Ascending aorta (tissue), 2 donors: ENCODE measurements around the gene FBXW10B. TPM values are rescaled to one million over a fixed set of nuclear protein-coding genes. Genes with fewer than 3 reads are reported as not detected.
"Not testable (repeated sequence)": the region's sequence is repeated elsewhere in the genome, so short reads cannot be mapped to it uniquely, and the experiment has no call there.

ENCODE experiments used
- DNase-seq, 2 donors: peaks; one replicate each; pipeline ENCODE4 v3.0.0-alpha.2; 2019; ENCODE audit warnings: low spot score in 2 of 2
- H3K27ac ChIP-seq, 2 donors: fragments of 200-600 bp; sonication (generic); one replicate each; pipeline ENCODE4 v1.5.1; 2016 to 2017; ENCODE audit warnings: mild to moderate bottlenecking in 1 of 2
- H3K27me3 ChIP-seq: fragments of 200-600 bp; sonication (generic); one replicate; pipeline ENCODE4 v1.5.1; 2017
- H3K36me3 ChIP-seq, 2 donors: fragments of 200-600 bp; sonication (generic); one replicate each; pipeline ENCODE4 v1.5.1; 2016
- H3K4me1 ChIP-seq, 2 donors: fragments of 200-600 bp; sonication (generic); one replicate each; pipeline ENCODE4 v1.5.1; 2016 to 2017; ENCODE audit warnings: mild to moderate bottlenecking in 1 of 2
- H3K4me3 ChIP-seq, 2 donors: fragments of 200-600 bp; sonication (generic); one replicate each; pipeline ENCODE4 v1.5.1; 2016 to 2017; ENCODE audit warnings: mild to moderate bottlenecking in 1 of 2
- H3K9me3 ChIP-seq, 2 donors: fragments of 200-600 bp; sonication (generic); one replicate each; pipeline ENCODE4 v1.5.1; 2016
- CTCF ChIP-seq, 3 experiments: fragments of 200-600 bp in 2 of 3; fragments of 450-650 bp in 1 of 3; sonication (generic) in 2 of 3; IDR thresholded peaks; one replicate each; pipeline ENCODE4 v1.5.1; 2016 to 2019; ENCODE audit warnings: antibody characterized with exemption in 3 of 3, mild to moderate bottlenecking in 1 of 3, moderate library complexity in 1 of 3
- intact Hi-C: fragments of 100-400 bp; cut with DNase I; formaldehyde crosslinking; loops from one replicate; pipeline ENCODE4 v1.15.1; 2023
- total RNA-seq: library from RNA; depleted of rRNA; stranded (reverse); fragments of >200 nt; gene quantifications from one replicate; pipeline ENCODE4 v1.1.0, GENCODE V29; 2016

The FBXW10B gene
- total RNA-seq, 1 donor from 2014 or later: not detected

DNA sequence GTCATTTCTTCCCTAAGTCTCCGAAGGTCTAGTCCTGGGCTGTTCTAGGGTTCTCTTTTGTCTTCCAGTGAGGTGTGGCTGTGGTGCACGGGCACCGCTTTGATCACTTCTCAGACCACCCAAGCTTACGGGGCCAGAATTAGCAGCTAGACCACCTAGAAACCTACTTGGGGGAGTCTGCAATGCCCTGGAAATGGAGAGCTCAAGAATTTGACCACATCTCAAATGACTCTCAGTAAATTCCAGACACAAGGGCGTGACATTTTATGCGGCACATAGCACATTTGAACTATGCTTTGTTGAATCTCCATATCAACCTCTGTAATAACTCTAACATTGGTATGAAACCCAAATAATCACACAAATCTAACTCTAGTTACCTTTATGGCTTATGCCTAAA is 39.7 kb upstream of the FBXW10B start:
- Histone ChIP-seq H3K27ac (no peak overlapping the region), H3K9me3 (no peaks in the 10 kb centered on the region), H3K36me3 (no peaks in the 10 kb centered on the region), H3K4me1 (no peaks in the 10 kb centered on the region), H3K4me3 (no peak overlapping the region), H3K27me3 (no peaks in the 10 kb centered on the region)
- intact Hi-C loops: no loop called here
- TF ChIP-seq CTCF (IDR thresholded peaks at IDR 0.05): no peak
- DNase-seq: no peak

- no peak for TF ChIP-seq CTCF (IDR thresholded peaks at IDR 0.05)
- intact Hi-C loops: no loop called here
- DNase-seq: no peak
These were observed 38.8 kb upstream of the FBXW10B start for GRCh38 chr17:15658296-15658695.

GRCh38 chr17:15657868-15658267 is 38.4 kb upstream of the FBXW10B start:
- no peak for TF ChIP-seq CTCF (IDR thresholded peaks at IDR 0.05)
- DNase-seq: no peak
- Histone ChIP-seq H3K27me3 (no peaks in the 10 kb centered on the region), H3K9me3 (no peaks in the 10 kb centered on the region), H3K27ac (no peak overlapping the region), H3K4me3 (no peak overlapping the region), H3K36me3 (no peaks in the 10 kb centered on the region), H3K4me1 (no peaks in the 10 kb centered on the region)
- intact Hi-C loops: no loop called here

More at GRCh38 chr17:15658296-15658695, 38.8 kb upstream of the FBXW10B start:
- H3K27ac ChIP-seq: no peak overlapping the region
- no peaks in the 10 kb centered on the region for H3K4me1 ChIP-seq
- H3K27me3 ChIP-seq: no peaks in the 10 kb centered on the region
- no peaks in the 10 kb centered on the region for H3K36me3 ChIP-seq
- H3K9me3 ChIP-seq: no peaks in the 10 kb centered on the region
- no peak overlapping the region for H3K4me3 ChIP-seq

DNA sequence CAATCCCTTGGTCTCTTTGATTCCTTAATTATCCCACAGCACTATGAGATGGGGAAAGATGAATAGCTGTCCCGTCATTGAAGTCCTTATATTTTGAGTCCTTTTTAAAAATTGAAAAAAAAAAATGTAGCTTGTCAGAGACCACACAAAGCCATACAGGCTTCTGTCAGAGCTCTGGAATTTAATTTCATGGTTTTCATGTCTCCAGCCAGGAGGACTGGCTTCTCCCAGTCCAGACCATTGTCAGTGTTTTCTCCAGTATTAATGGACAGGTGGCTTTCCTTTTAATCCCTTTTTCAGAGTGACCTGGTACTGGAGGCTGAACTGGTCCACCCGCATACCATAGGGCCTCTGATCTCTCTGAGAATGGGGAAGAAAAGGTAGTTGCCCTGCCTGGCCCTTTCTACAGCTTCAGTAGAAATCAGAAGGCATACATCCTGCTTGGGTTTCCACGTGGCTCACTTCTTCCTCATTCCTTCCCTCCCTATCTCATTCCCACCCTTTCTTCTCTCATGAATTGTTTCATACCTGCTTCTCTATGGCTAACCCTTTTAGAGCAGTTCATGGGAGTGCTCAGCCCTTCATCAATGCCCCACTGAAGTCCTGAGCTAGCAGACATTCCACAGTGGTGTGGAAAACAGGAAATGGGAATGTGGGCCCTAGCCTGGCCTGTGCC is 35.5 kb upstream of the FBXW10B start:
- Histone ChIP-seq H3K4me1 (peaks cover 0 to 11% of the 10 kb centered on the region in 2 donors), H3K27ac (no peak overlapping the region), H3K4me3 (no peak overlapping the region), H3K27me3 (no peaks in the 10 kb centered on the region), H3K36me3 (no peaks in the 10 kb centered on the region), H3K9me3 (no peaks in the 10 kb centered on the region)
- no peak for TF ChIP-seq CTCF (IDR thresholded peaks at IDR 0.05)
- intact Hi-C loops: loop anchor here (5.0 kb wide), 1 partner anchor 32 kb away; no protein-coding TSS in a partner anchor
- no peak for DNase-seq

GRCh38 chr17:15654401-15654800 is 34.9 kb upstream of the FBXW10B start:
- H3K4me1 ChIP-seq: peaks cover 0 to 13% of the 10 kb centered on the region in 2 donors
- intact Hi-C loops: loop anchor here (5.0 kb wide), 1 partner anchor 33 kb away; no protein-coding TSS in a partner anchor
- not testable (repeated sequence) for H3K4me3 ChIP-seq, H3K27me3 ChIP-seq, DNase-seq, H3K36me3 ChIP-seq, H3K9me3 ChIP-seq, H3K27ac ChIP-seq

GRCh38 chr17:15652960-15653359 is 33.5 kb upstream of the FBXW10B start:
- TF ChIP-seq CTCF (IDR thresholded peaks at IDR 0.05): no peak
- Histone ChIP-seq H3K27ac (no peak overlapping the region), H3K4me1 (peaks cover 0 to 13% of the 10 kb centered on the region in 2 donors), H3K9me3 (no peaks in the 10 kb centered on the region), H3K4me3 (no peak overlapping the region), H3K27me3 (no peaks in the 10 kb centered on the region), H3K36me3 (no peaks in the 10 kb centered on the region)
- intact Hi-C loops: loop anchor here (5.0 kb wide), 1 partner anchor 34 kb away; no protein-coding TSS in a partner anchor
- DNase-seq: no peak
